Activated CD4-positive, alpha-beta T cell treated with anti-CD3 and anti-CD28 coated beads, Interleukin-2, amount 50 U/mL, for 48 hours (primary cell): Measurements from ENCODE around the gene COX6B1.
A peak's percentile ranks its signal among the peaks of the same experiment; 100 is the strongest.
"Not testable (repeated sequence)": the region's sequence is repeated elsewhere in the genome, so short reads cannot be mapped to it uniquely, and the experiment has no call there.

Source experiments
- DNase-seq, 2 experiments: peaks; one replicate each; pipeline ENCODE4 v3.0.0-alpha.2; 2020

COX6B1 gene, protein sequence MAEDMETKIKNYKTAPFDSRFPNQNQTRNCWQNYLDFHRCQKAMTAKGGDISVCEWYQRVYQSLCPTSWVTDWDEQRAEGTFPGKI

GRCh38 chr19:35648017-35648961, at the start of gene COX6B1:
Gene COX6B1 (plus strand): TSS chr19:35648323. CDS start chr19:35651244, 2,921 bp downstream.
- peak; percentile 91 to 94 for DNase-seq

- DNase-seq, result no peak
Observed at GRCh38 chr19:35601971-35602370, 46.2 kb upstream of the COX6B1 start.

DNA sequence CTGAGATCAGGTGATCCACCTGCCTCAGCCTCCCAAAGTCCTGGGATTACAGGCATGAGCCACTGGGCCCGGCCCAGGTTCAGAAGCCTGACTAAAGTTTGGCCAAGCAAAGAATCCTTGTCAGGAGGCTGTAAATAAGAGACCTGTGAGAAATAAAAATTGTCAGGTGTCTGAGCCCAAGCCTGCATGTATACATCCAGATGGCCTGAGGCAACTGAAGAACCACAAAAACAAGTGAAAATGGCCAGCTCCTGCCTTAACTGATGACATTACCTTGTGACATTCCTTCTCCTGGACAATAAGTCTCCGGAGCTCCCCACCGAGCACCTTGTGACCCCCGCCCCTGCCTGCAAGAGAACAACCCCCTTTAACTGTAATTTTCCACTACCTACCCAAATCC, 43.7 kb upstream of the COX6B1 start:
- not testable (repeated sequence) for DNase-seq

- not testable (repeated sequence) for DNase-seq
Observed at GRCh38 chr19:35607170-35607569, 41.0 kb upstream of the COX6B1 start.

GRCh38 chr19:35607661-35608060, 40.5 kb upstream of the COX6B1 start:
- DNase-seq, result no peak

- DNase-seq, result no peak
Observed at GRCh38 chr19:35608251-35608650, 39.9 kb upstream of the COX6B1 start.

DNA sequence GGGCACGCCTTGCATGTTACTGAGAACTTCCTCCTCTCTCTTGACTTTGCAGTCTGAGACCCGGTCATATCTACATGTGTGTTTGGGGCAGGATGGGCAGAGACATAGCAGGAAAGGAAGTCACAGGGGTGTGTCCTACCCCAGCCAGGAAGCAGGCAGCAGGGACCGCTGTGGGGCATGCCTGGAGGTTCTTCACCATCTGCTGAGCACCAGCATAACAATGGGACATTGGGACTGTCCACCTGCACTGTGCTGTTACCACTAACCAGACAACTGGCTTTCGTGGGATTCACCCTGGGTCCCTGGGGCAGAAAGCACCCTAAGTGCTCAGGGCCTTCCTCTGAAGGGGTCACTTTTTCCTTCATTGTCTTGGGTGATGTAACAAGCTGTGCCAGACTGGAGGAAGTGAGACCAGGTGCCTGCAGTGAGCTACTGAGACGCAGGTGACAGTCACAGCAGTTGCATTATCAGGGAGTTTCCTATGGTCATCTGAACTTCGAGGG, 38.2 kb upstream of the COX6B1 start:
- peak; percentile 24 to 30 for DNase-seq

DNA sequence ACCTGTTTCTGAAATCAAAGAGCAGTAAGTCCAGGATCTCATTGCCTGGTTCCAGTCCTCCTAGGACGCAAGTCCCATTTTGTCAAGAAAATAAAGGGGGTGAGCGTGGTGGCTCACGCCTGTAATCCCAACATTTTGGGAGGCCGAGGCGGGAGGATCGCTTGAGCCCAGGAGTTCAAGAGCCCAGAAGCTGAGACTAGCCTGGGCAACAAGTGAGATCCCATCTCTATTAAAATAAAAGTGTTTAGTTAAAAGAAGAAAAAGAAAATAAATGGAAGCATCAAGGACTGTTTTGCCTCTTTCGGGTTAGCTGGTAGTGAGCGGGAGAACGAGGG, 35.9 kb upstream of the COX6B1 start:
- no peak for DNase-seq

DNA sequence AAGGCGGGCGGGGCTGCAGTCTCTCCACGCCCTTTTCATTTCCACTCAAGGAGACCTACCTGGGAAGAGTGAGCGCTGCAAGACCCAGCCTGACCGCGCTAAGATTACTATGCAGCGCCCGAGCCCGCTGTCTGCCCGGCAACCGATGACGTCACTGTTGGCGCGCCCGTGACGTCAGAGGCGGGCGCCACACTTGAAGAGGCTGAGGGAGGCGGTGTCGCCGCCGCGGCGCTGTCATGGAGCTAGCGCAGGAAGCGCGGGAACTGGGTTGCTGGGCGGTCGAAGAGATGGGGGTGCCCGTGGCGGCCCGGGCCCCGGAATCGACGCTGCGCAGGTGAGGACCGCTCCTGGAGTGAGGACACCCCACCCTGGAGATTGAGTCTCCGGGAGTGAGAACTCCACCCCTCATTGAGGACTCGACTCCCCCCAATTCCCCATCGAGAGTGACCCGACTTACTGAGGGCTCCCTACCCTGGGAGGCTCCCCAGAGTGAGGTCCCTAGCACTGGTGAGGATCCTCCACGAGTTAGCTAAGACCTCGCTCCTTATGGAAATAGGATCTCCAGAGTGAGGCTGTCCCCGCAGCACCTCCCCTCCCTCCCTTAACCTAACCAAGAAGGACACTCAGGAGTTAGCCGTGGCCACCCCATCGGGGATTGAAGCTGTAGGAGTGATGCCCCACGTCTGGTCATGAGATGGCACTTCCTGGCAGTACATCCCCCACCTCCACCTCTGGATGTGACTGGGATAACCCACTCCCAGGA, 35.4 kb upstream of the COX6B1 start, which contains the start of gene HAUS5:
Gene HAUS5, plus strand, starts transcription at position 177 of the 763 bp plus-strand sequence. Its CDS starts 60 bp downstream, at position 237.
- DNase-seq, result peak; percentile 95

- no peak for DNase-seq
Observed at GRCh38 chr19:35613574-35613973, 34.5 kb upstream of the COX6B1 start.

DNA sequence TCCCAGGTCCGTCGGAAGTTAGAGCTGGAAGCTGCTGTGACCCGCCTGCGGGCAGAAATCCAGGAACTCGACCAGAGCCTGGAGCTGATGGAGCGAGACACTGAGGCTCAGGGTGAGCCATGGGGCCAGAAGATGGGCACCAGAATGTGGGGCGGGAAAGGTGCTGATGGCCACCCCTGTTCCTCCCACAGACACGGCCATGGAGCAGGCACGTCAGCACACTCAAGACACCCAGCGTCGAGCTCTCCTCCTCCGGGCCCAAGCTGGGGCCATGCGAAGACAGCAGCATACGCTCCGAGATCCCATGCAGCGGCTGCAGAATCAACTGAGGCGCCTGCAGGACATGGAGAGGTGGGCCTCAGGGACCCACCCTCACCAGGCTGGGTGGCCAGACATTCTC, 33.1 kb upstream of the COX6B1 start:
- DNase-seq, result no peak

DNA sequence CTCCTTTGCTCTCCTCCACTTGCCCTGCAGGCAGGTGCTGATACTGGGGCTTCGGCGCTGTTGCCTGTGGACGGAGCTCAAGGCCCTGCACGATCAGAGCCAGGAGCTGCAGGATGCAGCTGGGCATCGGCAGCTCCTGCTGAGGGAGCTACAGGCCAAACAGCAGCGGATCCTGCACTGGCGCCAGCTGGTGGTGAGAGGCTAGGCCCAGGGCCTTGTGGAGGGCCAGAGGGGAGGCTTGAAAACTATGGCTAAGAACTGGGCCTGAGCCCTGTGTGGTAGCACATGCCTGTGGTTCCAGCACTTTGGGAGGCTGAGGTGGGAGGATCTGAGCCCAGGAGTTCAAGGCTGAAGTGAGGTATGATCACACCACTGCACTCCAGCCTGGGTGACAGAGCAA, 29.3 kb upstream of the COX6B1 start:
- no peak for DNase-seq

- no peak for DNase-seq
Observed at GRCh38 chr19:35619290-35619923, 28.7 kb upstream of the COX6B1 start.

DNA sequence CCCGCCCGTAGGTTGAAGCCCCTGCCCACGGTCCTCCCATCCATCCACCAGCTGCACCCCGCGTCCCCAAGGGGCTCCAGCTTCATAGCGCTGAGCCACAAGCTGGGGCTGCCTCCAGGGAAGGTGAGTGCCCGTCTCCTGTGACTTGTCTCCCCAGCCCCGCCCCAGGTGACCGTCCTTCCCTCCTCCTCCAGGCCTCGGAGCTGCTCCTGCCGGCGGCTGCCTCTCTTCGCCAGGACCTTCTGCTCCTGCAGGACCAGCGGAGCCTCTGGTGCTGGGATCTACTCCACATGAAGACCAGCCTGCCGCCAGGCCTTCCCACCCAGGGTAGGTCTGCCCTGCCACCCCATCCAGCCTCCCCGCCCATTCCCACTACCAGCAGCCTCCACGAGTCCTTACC, 28.1 kb upstream of the COX6B1 start:
- no peak for DNase-seq

GRCh38 chr19:35621708-35622107, 26.4 kb upstream of the COX6B1 start:
- DNase-seq, result no peak

GRCh38 chr19:35622750-35623149, 25.4 kb upstream of the COX6B1 start:
- DNase-seq, result no peak

DNA sequence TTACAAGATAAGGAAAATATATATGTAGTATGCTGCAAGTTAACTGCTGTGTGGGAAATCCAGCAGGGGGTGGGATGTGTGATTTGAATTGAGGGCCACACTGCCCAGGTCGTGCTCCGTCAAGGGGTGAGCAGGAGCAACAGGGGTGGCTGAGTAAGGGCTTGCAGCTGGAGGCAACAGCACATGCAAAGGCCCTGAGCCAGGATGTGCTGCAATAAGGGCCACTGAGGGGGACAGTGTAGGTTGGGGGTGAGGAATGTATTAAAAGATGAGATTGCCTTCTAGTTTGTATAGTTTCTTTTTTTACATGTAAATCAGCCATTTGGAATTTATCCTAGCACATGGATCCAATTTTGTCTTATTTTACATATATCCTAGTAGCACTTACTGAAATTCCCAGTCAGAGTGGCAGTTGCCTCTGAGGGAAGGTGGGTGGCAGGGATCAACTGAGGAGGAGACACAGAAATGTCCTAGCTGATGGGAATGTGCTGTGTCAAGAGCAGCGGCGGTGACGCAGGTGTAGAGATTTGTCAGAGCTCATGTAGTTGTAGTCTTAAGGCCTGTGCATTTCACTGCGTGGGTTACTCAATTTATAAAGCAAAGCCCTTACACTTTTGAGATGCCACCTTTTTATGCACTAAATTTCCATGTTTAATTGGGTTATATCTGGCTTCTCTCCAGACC, 24.7 kb upstream of the COX6B1 start:
- DNase-seq, result no peak

- DNase-seq, result no peak
Observed at GRCh38 chr19:35628264-35628564, 19.9 kb upstream of the COX6B1 start.

GRCh38 chr19:35628565-35629331, 19.4 kb upstream of the COX6B1 start, which contains the start of gene RBM42:
Gene RBM42 (plus strand): TSS chr19:35629036. CDS start chr19:35629154, 118 bp downstream.
- DNase-seq, result peak; percentile 96 to 97

DNA sequence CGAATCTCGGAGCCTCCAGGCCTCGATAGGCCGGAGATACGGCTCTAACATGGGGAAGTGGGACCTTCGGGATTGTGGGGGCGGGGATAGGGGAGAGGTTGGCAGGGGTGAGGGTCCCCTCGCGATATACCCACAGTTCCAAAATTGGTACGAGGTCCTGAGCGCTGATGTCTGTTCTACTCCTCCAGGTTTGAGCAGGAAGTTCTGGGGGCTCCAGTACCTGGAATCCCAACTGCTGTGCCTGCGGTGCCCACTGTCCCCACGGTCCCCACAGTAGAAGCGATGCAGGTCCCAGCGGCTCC, 18.8 kb upstream of the COX6B1 start:
- no peak for DNase-seq

- no peak for DNase-seq
Observed at GRCh38 chr19:35633727-35634440, 14.2 kb upstream of the COX6B1 start.
